CD4-positive, CD25-positive, alpha-beta regulatory T cell (primary cell): ENCODE data around the gene MCM7. TPM values are rescaled to one million over a fixed set of nuclear protein-coding genes. Genes with fewer than 3 reads are reported as not detected.

Source experiments
- ATAC-seq, 2 donors: fragments of 150-1000 bp; cut with Tn5 transposase; one replicate each; pipeline ENCODE4 v1.10.0; 2021; ENCODE audit warnings: low read depth in 2 of 2, moderate number of reproducible peaks in 2 of 2, moderate library complexity in 1 of 2
- DNase-seq, 3 donors: peaks; one replicate each; pipeline versions ENCODE4 v3.0.0 to v3.0.0-alpha.2; 2012 to 2022; ENCODE audit warnings: mixed read lengths in 1 of 3
- H3K27ac ChIP-seq: one replicate; pipeline ENCODE4 v1.7.0; 2013; ENCODE audit warnings: mild to moderate bottlenecking, low read length; ENCODE audit not compliant: insufficient read depth, poor library complexity, severe bottlenecking
- H3K27me3 ChIP-seq: one replicate; pipeline ENCODE4 v1.7.0; 2013; ENCODE audit warnings: low read length; ENCODE audit not compliant: control insufficient read depth, insufficient read depth
- H3K36me3 ChIP-seq: one replicate; pipeline ENCODE4 v1.7.0; 2013; ENCODE audit warnings: mild to moderate bottlenecking, low read length, moderate library complexity; ENCODE audit not compliant: control insufficient read depth, insufficient read depth
- H3K4me1 ChIP-seq: 2 replicates; pipeline ENCODE4 v1.7.0; 2013; ENCODE audit warnings: mild to moderate bottlenecking, low read length; ENCODE audit not compliant: insufficient read depth, control insufficient read depth, poor library complexity, severe bottlenecking
- H3K4me3 ChIP-seq: one replicate; pipeline ENCODE4 v1.7.0; 2013; ENCODE audit warnings: low read depth, mild to moderate bottlenecking, low read length, moderate library complexity
- H3K9me3 ChIP-seq, 2 experiments: 1 replicate in 1 of 2; 2 replicates in 1 of 2; pipeline ENCODE4 v1.7.0; 2013; ENCODE audit warnings: low read length in 2 of 2, mild to moderate bottlenecking in 1 of 2, moderate library complexity in 1 of 2; ENCODE audit not compliant: control insufficient read depth in 2 of 2
- H3K27ac Mint-ChIP-seq, 3 donors: one replicate each; pipeline ENCODE4 v1.8.0; 2020 to 2022; ENCODE audit warnings: mild to moderate bottlenecking in 3 of 3, mixed read lengths in 3 of 3, moderate library complexity in 2 of 3
- H3K27me3 Mint-ChIP-seq: one replicate; pipeline ENCODE4 v1.8.0; 2022; ENCODE audit warnings: mild to moderate bottlenecking, mixed read lengths
- H3K36me3 Mint-ChIP-seq: one replicate; pipeline ENCODE4 v1.8.0; 2020; ENCODE audit warnings: mixed read lengths
- H3K4me1 Mint-ChIP-seq, 4 donors: one replicate each; pipeline ENCODE4 v1.8.0; 2020 to 2022; ENCODE audit warnings: mixed read lengths in 4 of 4, mild to moderate bottlenecking in 1 of 4
- H3K4me3 Mint-ChIP-seq, 4 donors: one replicate each; pipeline ENCODE4 v1.8.0; 2020 to 2022; ENCODE audit warnings: mild to moderate bottlenecking in 4 of 4, mixed read lengths in 4 of 4, moderate library complexity in 3 of 4
- H3K9me3 Mint-ChIP-seq, 7 donors: one replicate each; pipeline ENCODE4 v1.8.0; 2020 to 2022; ENCODE audit warnings: mixed read lengths in 7 of 7, mild to moderate bottlenecking in 3 of 7, moderate library complexity in 2 of 7
- polyA plus RNA-seq, 4 donors: library from polyadenylated mRNA; unstranded; fragments of 300-500 nt; fragmentation: Illumina TruSeq; gene quantifications; one replicate each; pipeline ENCODE4 v1.2.3, GENCODE V29; 2021
- total RNA-seq: library from RNA; stranded (reverse); gene quantifications from one replicate; pipeline ENCODE4 v1.2.3, GENCODE V29; 2022

Gene MCM7
- total and polyA plus RNA-seq, 5 donors from 2014 or later = 31.2 to 82.0 (median 36.9) TPM

- no peak overlapping the region for H3K27ac ChIP-seq
- H3K36me3 ChIP-seq = peaks cover 50% of the 10 kb centered on the region
- H3K4me3 ChIP-seq = no peak overlapping the region
- Mint-ChIP-seq H3K9me3 (no peaks in the 10 kb centered on the region), H3K36me3 (peaks cover 47% of the 10 kb centered on the region), H3K4me1 (peaks cover 0 to 42% (median 12%) of the 10 kb centered on the region in 4 donors), H3K4me3 (peak overlapping the region; percentile 89 to 95 (median 94)), H3K27ac (peak overlapping the region in 1 of 3 donors; percentile 56), H3K27me3 (peaks cover 10% of the 10 kb centered on the region)
- DNase-seq (no peak), ATAC-seq (no peak)
- H3K4me1 ChIP-seq = peaks cover 17% of the 10 kb centered on the region
- H3K9me3 ChIP-seq = no peaks in the 10 kb centered on the region
- H3K27me3 ChIP-seq = no peaks in the 10 kb centered on the region
Observed at GRCh38 chr7:100090527-100091410, 10.4 kb downstream of the MCM7 start.

- peaks cover 17% of the 10 kb centered on the region for H3K4me1 ChIP-seq
- ATAC-seq (no peak), DNase-seq (no peak)
- H3K9me3 ChIP-seq = no peaks in the 10 kb centered on the region
- Mint-ChIP-seq H3K27me3 (peaks cover 14% of the 10 kb centered on the region), H3K9me3 (no peaks in the 10 kb centered on the region), H3K36me3 (peaks cover 39% of the 10 kb centered on the region), H3K4me1 (peaks cover 0 to 36% (median 14%) of the 10 kb centered on the region in 4 donors), H3K4me3 (peak overlapping the region; percentile 89 to 95 (median 94)), H3K27ac (peak overlapping the region; percentile 54 to 94 (median 93))
- peaks cover 39% of the 10 kb centered on the region for H3K36me3 ChIP-seq
- H3K27me3 ChIP-seq = no peaks in the 10 kb centered on the region
- peak overlapping the region; percentile 84 for H3K4me3 ChIP-seq
- peak overlapping the region; percentile 86 for H3K27ac ChIP-seq
Observed at GRCh38 chr7:100089458-100090196, 11.6 kb downstream of the MCM7 start.

- DNase-seq (peak; percentile 81 to 86 (median 85)), ATAC-seq (peak; percentile 76 to 80)
- H3K4me1 Mint-ChIP-seq = peaks cover 0 to 35% (median 15%) of the 10 kb centered on the region in 4 donors
- H3K36me3 ChIP-seq = peaks cover 32% of the 10 kb centered on the region
- peaks cover 38% of the 10 kb centered on the region for H3K36me3 Mint-ChIP-seq
- no peaks in the 10 kb centered on the region for H3K9me3 Mint-ChIP-seq
- no peaks in the 10 kb centered on the region for H3K27me3 ChIP-seq
- H3K4me3 Mint-ChIP-seq = peak within 1 kb of the TSS; percentile 89 to 95 (median 94)
- peak within 1 kb of the TSS; percentile 84 for H3K4me3 ChIP-seq
- H3K9me3 ChIP-seq = no peaks in the 10 kb centered on the region
- H3K27ac Mint-ChIP-seq = peak within 1 kb of the TSS; percentile 54 to 94 (median 93)
- peak within 1 kb of the TSS; percentile 86 for H3K27ac ChIP-seq
- peaks cover 14% of the 10 kb centered on the region for H3K27me3 Mint-ChIP-seq
- H3K4me1 ChIP-seq = peaks cover 17% of the 10 kb centered on the region
Observed at GRCh38 chr7:100088621-100089457, 12.4 kb downstream of the MCM7 start, which contains the start of gene COPS6. COPS6 (plus strand) TSS chr7:100088969; CDS start chr7:100088991, 22 bp downstream.

- Histone ChIP-seq H3K36me3 (peaks cover 25% of the 10 kb centered on the region), H3K9me3 (no peaks in the 10 kb centered on the region), H3K4me1 (peaks cover 17% of the 10 kb centered on the region), H3K27me3 (no peaks in the 10 kb centered on the region), H3K27ac (peak overlapping the region; percentile 86), H3K4me3 (peak overlapping the region; percentile 83)
- Mint-ChIP-seq H3K27ac (peak overlapping the region in 2 of 3 donors; percentile 92 to 94), H3K27me3 (peaks cover 14% of the 10 kb centered on the region), H3K36me3 (peaks cover 31% of the 10 kb centered on the region), H3K9me3 (no peaks in the 10 kb centered on the region), H3K4me3 (peak overlapping the region; percentile 89 to 95 (median 94)), H3K4me1 (peaks cover 0 to 33% (median 15%) of the 10 kb centered on the region in 4 donors)
- ATAC-seq = peak in 1 of 2 donors; percentile 7
- no peak for DNase-seq
Observed at GRCh38 chr7:100088095-100088620, 13.0 kb downstream of the MCM7 start.

- Mint-ChIP-seq H3K4me3 (peak overlapping the region; percentile 63 to 93 (median 76)), H3K27me3 (peaks cover 22% of the 10 kb centered on the region), H3K9me3 (no peaks in the 10 kb centered on the region), H3K27ac (peak overlapping the region; percentile 61 to 74 (median 68)), H3K36me3 (peaks cover 24% of the 10 kb centered on the region), H3K4me1 (peaks cover 0 to 40% (median 21%) of the 10 kb centered on the region in 4 donors)
- Histone ChIP-seq H3K36me3 (peaks cover 16% of the 10 kb centered on the region), H3K4me3 (no peak overlapping the region), H3K27me3 (no peaks in the 10 kb centered on the region), H3K27ac (peak overlapping the region; percentile 34), H3K4me1 (peaks cover 26% of the 10 kb centered on the region), H3K9me3 (no peaks in the 10 kb centered on the region)
- no peak for ATAC-seq
- no peak for DNase-seq
Observed at GRCh38 chr7:100087055-100087750, 14.0 kb downstream of the MCM7 start.

GRCh38 chr7:100085515-100085914 is 15.7 kb downstream of the MCM7 start:
- H3K36me3 ChIP-seq = no peaks in the 10 kb centered on the region
- no peak overlapping the region for H3K4me3 ChIP-seq
- DNase-seq (no peak), ATAC-seq (no peak)
- Mint-ChIP-seq H3K27me3 (peaks cover 26% of the 10 kb centered on the region), H3K4me1 (peaks cover 6 to 44% (median 28%) of the 10 kb centered on the region in 4 donors), H3K9me3 (no peaks in the 10 kb centered on the region), H3K36me3 (peaks cover 11% of the 10 kb centered on the region), H3K4me3 (peak overlapping the region in 1 of 4 donors; percentile 64), H3K27ac (no peak overlapping the region)
- peaks cover 39% of the 10 kb centered on the region for H3K4me1 ChIP-seq
- no peaks in the 10 kb centered on the region for H3K9me3 ChIP-seq
- no peak overlapping the region for H3K27ac ChIP-seq
- no peaks in the 10 kb centered on the region for H3K27me3 ChIP-seq
